ENCODE results near the gene TNNC1. TPM values are rescaled to one million over a fixed set of nuclear protein-coding genes. Genes with fewer than 3 reads are reported as not detected.

TNNC1 gene
- total and polyA plus RNA-seq, 2 of the 13 experiments (the other 11 are each of a cell fraction or from before 2014, with no cell fraction given): 11.8 to 36.4 TPM

DNA sequence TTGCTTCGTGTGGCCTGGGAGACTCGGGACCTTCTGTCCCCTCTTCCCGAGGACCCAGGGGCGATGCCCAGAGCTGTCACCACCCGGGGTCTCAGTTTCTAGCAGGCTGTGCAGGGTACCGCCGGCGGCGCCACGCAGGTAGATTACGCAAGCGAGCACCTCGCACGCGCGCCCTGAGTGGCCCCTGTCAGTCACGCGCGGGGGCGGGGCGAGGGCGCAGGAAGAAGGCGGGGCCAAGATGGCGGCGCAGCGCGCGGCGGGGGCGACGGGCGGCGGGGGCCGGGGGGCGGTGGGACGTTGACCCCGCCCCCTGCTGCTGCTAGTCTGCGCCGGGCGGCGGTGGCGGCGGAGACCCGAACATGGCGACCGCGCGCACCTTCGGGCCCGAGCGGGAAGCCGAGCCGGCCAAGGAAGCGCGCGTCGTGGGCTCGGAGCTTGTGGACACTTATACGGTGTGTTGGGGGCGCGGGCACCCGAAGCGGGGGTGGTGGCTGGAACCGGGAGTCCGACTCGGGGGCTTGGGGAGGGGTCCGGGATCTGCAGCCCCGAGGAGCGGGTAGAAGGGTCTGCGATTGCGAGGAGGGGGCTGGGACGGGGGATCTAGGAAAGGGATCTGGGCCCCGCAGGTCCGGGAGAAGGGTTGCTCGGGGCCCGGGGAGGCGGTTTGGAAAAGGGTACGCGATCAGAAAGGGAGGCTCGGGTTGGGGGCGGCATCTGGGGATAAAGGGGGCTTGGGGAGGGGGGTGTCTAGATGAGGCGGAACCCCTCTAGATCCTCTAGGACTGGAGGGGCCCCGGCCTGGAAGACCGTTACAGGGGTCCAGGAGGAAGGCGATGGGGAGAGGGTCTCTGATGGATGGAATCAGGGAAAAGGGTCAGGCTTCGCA is 1.7 kb upstream of the TNNC1 start, which contains the start of gene NISCH (continued):
- peak; percentile 88 for TF ChIP-seq SALL1 (CRISPR knock-in tag; IDR thresholded peaks at IDR 0.05)
- peak; percentile 63 for TF ChIP-seq KAT8 (CRISPR knock-in tag; IDR thresholded peaks at IDR 0.05)
- TF ChIP-seq IKZF4 (CRISPR knock-in tag; IDR thresholded peaks at IDR 0.05; ENCODE audit: borderline replicate concordance, low read depth, not compliant biosample characterization): no peak
- no peak for TF ChIP-seq NFATC3 (CRISPR knock-in tag; IDR thresholded peaks at IDR 0.05)
- TF ChIP-seq ZNF878 (CRISPR knock-in tag; IDR thresholded peaks at IDR 0.05): no peak
- no peak for TF ChIP-seq RORA (CRISPR knock-in tag; IDR thresholded peaks at IDR 0.05)
- no peak for TF ChIP-seq ZNF775 (CRISPR knock-in tag; IDR thresholded peaks at IDR 0.05; ENCODE audit: borderline replicate concordance)
- TF ChIP-seq, protein P1, sequence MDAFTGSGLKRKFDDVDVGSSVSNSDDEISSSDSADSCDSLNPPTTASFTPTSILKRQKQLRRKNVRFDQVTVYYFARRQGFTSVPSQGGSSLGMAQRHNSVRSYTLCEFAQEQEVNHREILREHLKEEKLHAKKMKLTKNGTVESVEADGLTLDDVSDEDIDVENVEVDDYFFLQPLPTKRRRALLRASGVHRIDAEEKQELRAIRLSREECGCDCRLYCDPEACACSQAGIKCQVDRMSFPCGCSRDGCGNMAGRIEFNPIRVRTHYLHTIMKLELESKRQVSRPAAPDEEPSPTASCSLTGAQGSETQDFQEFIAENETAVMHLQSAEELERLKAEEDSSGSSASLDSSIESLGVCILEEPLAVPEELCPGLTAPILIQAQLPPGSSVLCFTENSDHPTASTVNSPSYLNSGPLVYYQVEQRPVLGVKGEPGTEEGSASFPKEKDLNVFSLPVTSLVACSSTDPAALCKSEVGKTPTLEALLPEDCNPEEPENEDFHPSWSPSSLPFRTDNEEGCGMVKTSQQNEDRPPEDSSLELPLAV (CRISPR knock-in tag; conservative IDR thresholded peaks at IDR 0.05; ENCODE audit: low read depth): no peak; the same call in 1 of the 2 replicates
- peak; percentile 44; the same call in 1 of the 2 replicates for TF ChIP-seq ZNF501 (CRISPR knock-in tag; IDR thresholded peaks at IDR 0.05)
- TF ChIP-seq FOSL2 (CRISPR knock-in tag; IDR thresholded peaks at IDR 0.05): peak; percentile 34
- no peak for TF ChIP-seq TCF12 (IDR thresholded peaks at IDR 0.05)
- no peak for TF ChIP-seq TCF12 (CRISPR knock-in tag; IDR thresholded peaks at IDR 0.05)
- peak; percentile 50; the same call in 1 of the 2 replicates for TF ChIP-seq HES4 (CRISPR knock-in tag; IDR thresholded peaks at IDR 0.05; ENCODE audit: borderline replicate concordance)
- peak; percentile 37 for TF ChIP-seq ZFY (CRISPR knock-in tag; IDR thresholded peaks at IDR 0.05)
- TF ChIP-seq MED1 (CRISPR knock-in tag; IDR thresholded peaks at IDR 0.05): peak; percentile 63
- TF ChIP-seq, protein P2, sequence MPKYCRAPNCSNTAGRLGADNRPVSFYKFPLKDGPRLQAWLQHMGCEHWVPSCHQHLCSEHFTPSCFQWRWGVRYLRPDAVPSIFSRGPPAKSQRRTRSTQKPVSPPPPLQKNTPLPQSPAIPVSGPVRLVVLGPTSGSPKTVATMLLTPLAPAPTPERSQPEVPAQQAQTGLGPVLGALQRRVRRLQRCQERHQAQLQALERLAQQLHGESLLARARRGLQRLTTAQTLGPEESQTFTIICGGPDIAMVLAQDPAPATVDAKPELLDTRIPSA (CRISPR knock-in tag; IDR thresholded peaks at IDR 0.05; ENCODE audit: borderline replicate concordance): 0 out of 2 replicates have a peak, but pooled peaks have one; percentile 61
- TF ChIP-seq POLR2AphosphoS5 (IDR thresholded peaks at IDR 0.05; ENCODE audit: low read depth, low read length): peak; percentile 70
- TF ChIP-seq, protein P3, sequence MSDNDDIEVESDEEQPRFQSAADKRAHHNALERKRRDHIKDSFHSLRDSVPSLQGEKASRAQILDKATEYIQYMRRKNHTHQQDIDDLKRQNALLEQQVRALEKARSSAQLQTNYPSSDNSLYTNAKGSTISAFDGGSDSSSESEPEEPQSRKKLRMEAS (IDR thresholded peaks at IDR 0.05): peak; percentile 83
- peak; percentile 85 for TF ChIP-seq ERF (CRISPR knock-in tag; IDR thresholded peaks at IDR 0.05)
- TF ChIP-seq TARDBP (CRISPR knock-in tag; IDR thresholded peaks at IDR 0.05): peak; percentile 53; the same call in 1 of the 2 replicates
- TF ChIP-seq ZNF713 (CRISPR knock-in tag; IDR thresholded peaks at IDR 0.05): no peak
- TF ChIP-seq BORCS8-MEF2B (CRISPR knock-in tag; IDR thresholded peaks at IDR 0.05): peak; percentile 21; the same call in 1 of the 2 replicates
- TF ChIP-seq ZBTB42 (CRISPR knock-in tag; IDR thresholded peaks at IDR 0.05): 0 out of 2 replicates have a peak, but pooled peaks have one; percentile 54
- TF ChIP-seq, protein P4, sequence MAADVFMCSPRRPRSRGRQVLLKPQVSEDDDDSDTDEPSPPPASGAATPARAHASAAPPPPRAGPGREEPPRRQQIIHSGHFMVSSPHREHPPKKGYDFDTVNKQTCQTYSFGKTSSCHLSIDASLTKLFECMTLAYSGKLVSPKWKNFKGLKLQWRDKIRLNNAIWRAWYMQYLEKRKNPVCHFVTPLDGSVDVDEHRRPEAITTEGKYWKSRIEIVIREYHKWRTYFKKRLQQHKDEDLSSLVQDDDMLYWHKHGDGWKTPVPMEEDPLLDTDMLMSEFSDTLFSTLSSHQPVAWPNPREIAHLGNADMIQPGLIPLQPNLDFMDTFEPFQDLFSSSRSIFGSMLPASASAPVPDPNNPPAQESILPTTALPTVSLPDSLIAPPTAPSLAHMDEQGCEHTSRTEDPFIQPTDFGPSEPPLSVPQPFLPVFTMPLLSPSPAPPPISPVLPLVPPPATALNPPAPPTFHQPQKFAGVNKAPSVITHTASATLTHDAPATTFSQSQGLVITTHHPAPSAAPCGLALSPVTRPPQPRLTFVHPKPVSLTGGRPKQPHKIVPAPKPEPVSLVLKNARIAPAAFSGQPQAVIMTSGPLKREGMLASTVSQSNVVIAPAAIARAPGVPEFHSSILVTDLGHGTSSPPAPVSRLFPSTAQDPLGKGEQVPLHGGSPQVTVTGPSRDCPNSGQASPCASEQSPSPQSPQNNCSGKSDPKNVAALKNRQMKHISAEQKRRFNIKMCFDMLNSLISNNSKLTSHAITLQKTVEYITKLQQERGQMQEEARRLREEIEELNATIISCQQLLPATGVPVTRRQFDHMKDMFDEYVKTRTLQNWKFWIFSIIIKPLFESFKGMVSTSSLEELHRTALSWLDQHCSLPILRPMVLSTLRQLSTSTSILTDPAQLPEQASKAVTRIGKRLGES (CRISPR knock-in tag; IDR thresholded peaks at IDR 0.05; ENCODE audit: borderline replicate concordance): peak; percentile 96
- peak; percentile 64; the same call in 1 of the 2 replicates for TF ChIP-seq ZNF547 (CRISPR knock-in tag; IDR thresholded peaks at IDR 0.05)
- peak; percentile 67; the same call in 1 of the 2 replicates for TF ChIP-seq KDM3A (CRISPR knock-in tag; IDR thresholded peaks at IDR 0.05; ENCODE audit: low read depth)

All from HepG2 (cell line).